ENCODE data around the gene IMPACT.
A peak's percentile ranks its signal among the peaks of the same experiment; 100 is the strongest.

The IMPACT gene

GRCh38 chr18:24490539-24490938, 64.1 kb downstream of the IMPACT start:
- H2BK120ac ChIP-seq (ENCODE audit: insufficient read depth, low read length, poor library complexity) = no peak overlapping the region
- no peaks in the 10 kb centered on the region for H3K36me3 ChIP-seq (ENCODE audit: control insufficient read depth in 1 of 2, insufficient read depth in 2 of 2, low read length in 2 of 2)
- H2BK5ac ChIP-seq (ENCODE audit: low read depth, low read length, poor library complexity) = no peak overlapping the region
- H3K23ac ChIP-seq (ENCODE audit: low read length) = no peak overlapping the region
- H3K79me2 ChIP-seq (ENCODE audit: control insufficient read depth, insufficient read depth, low read length, poor library complexity) = no peaks in the 10 kb centered on the region
- H2AFZ ChIP-seq (ENCODE audit: insufficient read depth, low read length, poor library complexity) = no peak overlapping the region
- H3K14ac ChIP-seq (ENCODE audit: low read length) = no peak overlapping the region
- H3K79me1 ChIP-seq (ENCODE audit: low read length) = no peaks in the 10 kb centered on the region
- no peaks in the 10 kb centered on the region for H3K4me1 ChIP-seq (ENCODE audit: control insufficient read depth in 1 of 2, insufficient read depth in 2 of 2, low read length in 2 of 2)
- H2AK5ac ChIP-seq (ENCODE audit: low read length) = no peak overlapping the region
- H3K4me2 ChIP-seq (ENCODE audit: low read length) = no peak overlapping the region
- H3K9me3 ChIP-seq (ENCODE audit: insufficient read depth, low read depth, low read length) = no peaks in the 10 kb centered on the region
- no peak overlapping the region for H3K9ac ChIP-seq (ENCODE audit: low read length)
- no peak overlapping the region for H3K27ac ChIP-seq (ENCODE audit: low read depth, low read length)
- H2BK12ac ChIP-seq (ENCODE audit: low read length) = no peak overlapping the region
- no peak overlapping the region for H4K8ac ChIP-seq (ENCODE audit: low read depth, low read length)
- DNase-seq = peak; percentile 22 to 71
- no peak overlapping the region for H4K91ac ChIP-seq (ENCODE audit: low read depth, low read length)
- no peak overlapping the region for H3K4ac ChIP-seq (ENCODE audit: low read depth, low read length)
- H3K4me3 ChIP-seq (ENCODE audit: low read depth, low read length) = no peak overlapping the region
- H3K18ac ChIP-seq (ENCODE audit: low read length) = no peak overlapping the region
- no peaks in the 10 kb centered on the region for H3K27me3 ChIP-seq (ENCODE audit: insufficient read depth, low read length)
- no peak overlapping the region for H4K12ac ChIP-seq (ENCODE audit: low read depth, low read length)
- WGBS (ENCODE audit: extremely low coverage, insufficient coverage, insufficient read length) = no CpG with 5 or more reads among the region's 4 CpGs

- no peak overlapping the region for H2BK12ac ChIP-seq (ENCODE audit: low read length)
- no peak overlapping the region for H3K23ac ChIP-seq (ENCODE audit: low read length)
- H3K4me3 ChIP-seq (ENCODE audit: low read depth, low read length) = no peak overlapping the region
- no peaks in the 10 kb centered on the region for H3K79me2 ChIP-seq (ENCODE audit: control insufficient read depth, insufficient read depth, low read length, poor library complexity)
- no CpG with 5 or more reads among the region's 21 CpGs for WGBS (ENCODE audit: extremely low coverage, insufficient coverage, insufficient read length)
- H4K12ac ChIP-seq (ENCODE audit: low read depth, low read length) = no peak overlapping the region
- no peak overlapping the region for H3K14ac ChIP-seq (ENCODE audit: low read length)
- no peaks in the 10 kb centered on the region for H3K4me1 ChIP-seq (ENCODE audit: control insufficient read depth in 1 of 2, insufficient read depth in 2 of 2, low read length in 2 of 2)
- H3K4me2 ChIP-seq (ENCODE audit: low read length) = no peak overlapping the region
- no peak overlapping the region for H4K91ac ChIP-seq (ENCODE audit: low read depth, low read length)
- no peak overlapping the region for H2BK5ac ChIP-seq (ENCODE audit: low read depth, low read length, poor library complexity)
- H3K36me3 ChIP-seq (ENCODE audit: control insufficient read depth in 1 of 2, insufficient read depth in 2 of 2, low read length in 2 of 2) = no peaks in the 10 kb centered on the region
- H2BK120ac ChIP-seq (ENCODE audit: insufficient read depth, low read length, poor library complexity) = no peak overlapping the region
- H3K9ac ChIP-seq (ENCODE audit: low read length) = no peak overlapping the region
- no peak overlapping the region for H2AFZ ChIP-seq (ENCODE audit: insufficient read depth, low read length, poor library complexity)
- no peak for DNase-seq
- H3K79me1 ChIP-seq (ENCODE audit: low read length) = no peaks in the 10 kb centered on the region
- no peak overlapping the region for H2AK5ac ChIP-seq (ENCODE audit: low read length)
- no peak overlapping the region for H3K4ac ChIP-seq (ENCODE audit: low read depth, low read length)
- no peaks in the 10 kb centered on the region for H3K9me3 ChIP-seq (ENCODE audit: insufficient read depth, low read depth, low read length)
- H3K27ac ChIP-seq (ENCODE audit: low read depth, low read length) = no peak overlapping the region
- no peaks in the 10 kb centered on the region for H3K27me3 ChIP-seq (ENCODE audit: insufficient read depth, low read length)
- H3K18ac ChIP-seq (ENCODE audit: low read length) = no peak overlapping the region
- no peak overlapping the region for H4K8ac ChIP-seq (ENCODE audit: low read depth, low read length)
Observed at GRCh38 chr18:24491927-24492834, 65.7 kb downstream of the IMPACT start.

- H4K91ac ChIP-seq (ENCODE audit: low read depth, low read length) = no peak overlapping the region
- H3K4me3 ChIP-seq (ENCODE audit: low read depth, low read length) = no peak overlapping the region
- no peaks in the 10 kb centered on the region for H3K9me3 ChIP-seq (ENCODE audit: insufficient read depth, low read depth, low read length)
- H4K12ac ChIP-seq (ENCODE audit: low read depth, low read length) = no peak overlapping the region
- no peak overlapping the region for H2BK5ac ChIP-seq (ENCODE audit: low read depth, low read length, poor library complexity)
- no peak overlapping the region for H3K23ac ChIP-seq (ENCODE audit: low read length)
- H2BK120ac ChIP-seq (ENCODE audit: insufficient read depth, low read length, poor library complexity) = no peak overlapping the region
- no peaks in the 10 kb centered on the region for H3K36me3 ChIP-seq (ENCODE audit: control insufficient read depth in 1 of 2, insufficient read depth in 2 of 2, low read length in 2 of 2)
- no peak overlapping the region for H3K9ac ChIP-seq (ENCODE audit: low read length)
- no peak overlapping the region for H4K8ac ChIP-seq (ENCODE audit: low read depth, low read length)
- no peak overlapping the region for H3K18ac ChIP-seq (ENCODE audit: low read length)
- H3K27ac ChIP-seq (ENCODE audit: low read depth, low read length) = no peak overlapping the region
- no peaks in the 10 kb centered on the region for H3K4me1 ChIP-seq (ENCODE audit: control insufficient read depth in 1 of 2, insufficient read depth in 2 of 2, low read length in 2 of 2)
- no peaks in the 10 kb centered on the region for H3K27me3 ChIP-seq (ENCODE audit: insufficient read depth, low read length)
- no peak overlapping the region for H2AFZ ChIP-seq (ENCODE audit: insufficient read depth, low read length, poor library complexity)
- no peak overlapping the region for H2AK5ac ChIP-seq (ENCODE audit: low read length)
- no peak overlapping the region for H3K4ac ChIP-seq (ENCODE audit: low read depth, low read length)
- H3K4me2 ChIP-seq (ENCODE audit: low read length) = no peak overlapping the region
- no peaks in the 10 kb centered on the region for H3K79me1 ChIP-seq (ENCODE audit: low read length)
- H3K79me2 ChIP-seq (ENCODE audit: control insufficient read depth, insufficient read depth, low read length, poor library complexity) = no peaks in the 10 kb centered on the region
- H2BK12ac ChIP-seq (ENCODE audit: low read length) = no peak overlapping the region
- WGBS (ENCODE audit: extremely low coverage, insufficient coverage, insufficient read length) = no CpG with 5 or more reads among the region's 2 CpGs
- H3K14ac ChIP-seq (ENCODE audit: low read length) = no peak overlapping the region
- DNase-seq = no peak
Observed at GRCh38 chr18:24494586-24494985, 68.1 kb downstream of the IMPACT start.

- Histone ChIP-seq H4K8ac (ENCODE audit: low read depth, low read length) (no peak overlapping the region), H3K18ac (ENCODE audit: low read length) (no peak overlapping the region), H3K4me1 (ENCODE audit: control insufficient read depth in 1 of 2, insufficient read depth in 2 of 2, low read length in 2 of 2) (no peaks in the 10 kb centered on the region), H2BK120ac (ENCODE audit: insufficient read depth, low read length, poor library complexity) (no peak overlapping the region), H3K27me3 (ENCODE audit: insufficient read depth, low read length) (no peaks in the 10 kb centered on the region), H4K91ac (ENCODE audit: low read depth, low read length) (no peak overlapping the region), H4K12ac (ENCODE audit: low read depth, low read length) (no peak overlapping the region), H3K14ac (ENCODE audit: low read length) (no peak overlapping the region), H3K4me2 (ENCODE audit: low read length) (no peak overlapping the region), H3K79me1 (ENCODE audit: low read length) (no peaks in the 10 kb centered on the region), H3K79me2 (ENCODE audit: control insufficient read depth, insufficient read depth, low read length, poor library complexity) (no peaks in the 10 kb centered on the region), H2BK5ac (ENCODE audit: low read depth, low read length, poor library complexity) (no peak overlapping the region), H3K27ac (ENCODE audit: low read depth, low read length) (no peak overlapping the region), H2AK5ac (ENCODE audit: low read length) (no peak overlapping the region), H3K23ac (ENCODE audit: low read length) (no peak overlapping the region), H3K4me3 (ENCODE audit: low read depth, low read length) (no peak overlapping the region), H2AFZ (ENCODE audit: insufficient read depth, low read length, poor library complexity) (no peak overlapping the region), H2BK12ac (ENCODE audit: low read length) (no peak overlapping the region), H3K36me3 (ENCODE audit: control insufficient read depth in 1 of 2, insufficient read depth in 2 of 2, low read length in 2 of 2) (no peaks in the 10 kb centered on the region), H3K9me3 (ENCODE audit: insufficient read depth, low read depth, low read length) (no peaks in the 10 kb centered on the region), H3K9ac (ENCODE audit: low read length) (no peak overlapping the region), H3K4ac (ENCODE audit: low read depth, low read length) (no peak overlapping the region)
- no CpG with 5 or more reads among the region's 1 CpG for WGBS (ENCODE audit: extremely low coverage, insufficient coverage, insufficient read length)
- DNase-seq = peak; percentile 19 to 60
Observed at GRCh38 chr18:24497031-24497754, 70.7 kb downstream of the IMPACT start.

All from trophoblast cell (in vitro differentiated cells and primary cell).